HepG2 (cell line): ENCODE measurements around the gene LRRC45. TPM values are rescaled to one million over a fixed set of nuclear protein-coding genes. Genes with fewer than 3 reads are reported as not detected.
A peak's percentile ranks its signal among the peaks of the same experiment; 100 is the strongest.

Experiments used
- CHCHD3 ChIP-seq: sonication (generic); formaldehyde crosslinking; IDR thresholded peaks from 2 replicates; pipeline ENCODE4 v1.8.0; 2022; ENCODE audit warnings: mild to moderate bottlenecking, missing genetic modification reagents, moderate library complexity
- CREB1 ChIP-seq, 2 experiments: fragments of 450-650 bp in 1 of 2; IDR thresholded peaks; 2 replicates each; pipeline ENCODE4 v1.6.1; 2016 to 2017; ENCODE audit warnings: control low read depth in 1 of 2, mild to moderate bottlenecking in 1 of 2, missing compliant biosample characterization in 1 of 2, missing genetic modification characterization in 1 of 2
- EHMT2 ChIP-seq: fragments of 200-600 bp; sonication (generic); IDR thresholded peaks from 2 replicates; pipeline ENCODE4 v1.7.0; 2017; ENCODE audit warnings: antibody characterized with exemption, low read depth, low read length, borderline replicate concordance
- FIP1L1 ChIP-seq: fragments of 200-400 bp; formaldehyde crosslinking; IDR thresholded peaks from 2 replicates; pipeline ENCODE4 v1.6.1; 2018; ENCODE audit warnings: low read depth, mild to moderate bottlenecking, low read length, moderate library complexity, borderline replicate concordance; ENCODE audit not compliant: insufficient read depth
- HDAC1 ChIP-seq: sonication (generic); formaldehyde crosslinking; IDR thresholded peaks from 2 replicates; pipeline ENCODE4 v1.5.1; 2020; ENCODE audit warnings: mild to moderate bottlenecking, missing genetic modification reagents
- HIVEP1 ChIP-seq: sonication (generic); formaldehyde crosslinking; IDR thresholded peaks from 2 replicates; pipeline ENCODE4 v1.4.0; 2020; ENCODE audit warnings: mild to moderate bottlenecking, missing genetic modification reagents
- RARG ChIP-seq: sonication (generic); formaldehyde crosslinking; IDR thresholded peaks from 2 replicates; pipeline ENCODE4 v1.4.0; 2020; ENCODE audit warnings: low read depth, mild to moderate bottlenecking, missing genetic modification reagents
- SOX6 ChIP-seq, 2 experiments: fragments of 450-650 bp in 1 of 2; sonication (generic) in 1 of 2; formaldehyde crosslinking in 1 of 2; IDR thresholded peaks; 2 replicates each; pipeline versions ENCODE4 v1.4.0 to v1.6.1; 2017 to 2020; ENCODE audit warnings: antibody characterized with exemption in 1 of 2, mild to moderate bottlenecking in 1 of 2, missing genetic modification reagents in 1 of 2
- STAT5B ChIP-seq: sonication (generic); formaldehyde crosslinking; IDR thresholded peaks from 2 replicates; pipeline ENCODE4 v1.4.0; 2020; ENCODE audit warnings: missing genetic modification reagents
- ZBTB7B ChIP-seq: sonication (generic); formaldehyde crosslinking; IDR thresholded peaks from 2 replicates; pipeline ENCODE4 v1.4.0; 2020; ENCODE audit warnings: missing genetic modification reagents
- ZBTB8A ChIP-seq: sonication (generic); formaldehyde crosslinking; IDR thresholded peaks from 2 replicates; pipeline ENCODE4 v1.4.0; 2020; ENCODE audit warnings: mild to moderate bottlenecking, low read depth, missing genetic modification reagents, borderline replicate concordance
- ZFP90 ChIP-seq: sonication (generic); formaldehyde crosslinking; IDR thresholded peaks from 2 replicates; pipeline ENCODE4 v1.8.0; 2022; ENCODE audit warnings: missing genetic modification reagents, mild to moderate bottlenecking, inconsistent platforms, borderline replicate concordance
- ZNF12 ChIP-seq: sonication (generic); formaldehyde crosslinking; IDR thresholded peaks from 2 replicates; pipeline ENCODE4 v1.5.0; 2020; ENCODE audit warnings: missing genetic modification reagents
- ZNF121 ChIP-seq: sonication (generic); formaldehyde crosslinking; IDR thresholded peaks from 2 replicates; pipeline ENCODE4 v1.5.0; 2020; ENCODE audit warnings: mild to moderate bottlenecking, missing genetic modification reagents
- ZNF124 ChIP-seq: sonication (generic); formaldehyde crosslinking; IDR thresholded peaks from 2 replicates; pipeline ENCODE4 v1.4.0; 2020; ENCODE audit warnings: missing genetic modification reagents
- ZNF260 ChIP-seq: sonication (generic); formaldehyde crosslinking; IDR thresholded peaks from 2 replicates; pipeline ENCODE4 v1.4.0; 2020; ENCODE audit warnings: missing genetic modification reagents, low read depth, mild to moderate bottlenecking, borderline replicate concordance
- ZNF446 ChIP-seq: sonication (generic); formaldehyde crosslinking; IDR thresholded peaks from 2 replicates; pipeline ENCODE4 v1.5.0; 2020; ENCODE audit warnings: mild to moderate bottlenecking, missing genetic modification reagents
- ZNF737 ChIP-seq: sonication (generic); formaldehyde crosslinking; IDR thresholded peaks from 2 replicates; pipeline ENCODE4 v1.5.0; 2020; ENCODE audit warnings: missing genetic modification reagents, mild to moderate bottlenecking, borderline replicate concordance
- polyA plus RNA-seq, 8 experiments: library from polyadenylated mRNA; depleted of rRNA in 3 of 8; stranded (reverse) in 7 of 8; unstranded in 1 of 8; fragments of >200 nt; fragmentation: Illumina TruSeq in 4 of 8; extraction: Trizol in 4 of 8; gene quantifications; 2 replicates each; pipeline versions ENCODE4 v1.2.1 to v1.2.3, GENCODE V29; 2011 to 2016; ENCODE audit warnings: low read depth in 4 of 8, missing spikeins in 1 of 8, mixed read lengths in 1 of 8; ENCODE audit not compliant: insufficient read depth in 1 of 8
- total RNA-seq, 5 experiments: library from RNA; depleted of rRNA; stranded (reverse); fragments of >200 nt; fragmentation: Illumina TruSeq; extraction: Trizol; gene quantifications; 2 replicates each; pipeline ENCODE4 v1.2.3, GENCODE V29; 2016; ENCODE audit warnings: low read depth in 1 of 5
- TF ChIP-seq, protein P1 (sequence below): sonication (generic); formaldehyde crosslinking; IDR thresholded peaks from 2 replicates; pipeline ENCODE4 v1.4.0; 2020; ENCODE audit warnings: mild to moderate bottlenecking, missing genetic modification reagents, borderline replicate concordance
- TF ChIP-seq, protein P2 (sequence below): sonication (generic); formaldehyde crosslinking; IDR thresholded peaks from 2 replicates; pipeline ENCODE4 v1.4.0; 2020; ENCODE audit warnings: mild to moderate bottlenecking, missing genetic modification reagents
- TF ChIP-seq, protein P3 (sequence below): sonication (generic); formaldehyde crosslinking; IDR thresholded peaks from 2 replicates; pipeline ENCODE4 v1.5.0; 2020; ENCODE audit warnings: missing genetic modification reagents, mild to moderate bottlenecking, borderline replicate concordance

LRRC45 gene
- total and polyA plus RNA-seq, 2 of the 13 experiments (the other 11 are each of a cell fraction or from before 2014, with no cell fraction given): 11.6 to 48.1 TPM

DNA sequence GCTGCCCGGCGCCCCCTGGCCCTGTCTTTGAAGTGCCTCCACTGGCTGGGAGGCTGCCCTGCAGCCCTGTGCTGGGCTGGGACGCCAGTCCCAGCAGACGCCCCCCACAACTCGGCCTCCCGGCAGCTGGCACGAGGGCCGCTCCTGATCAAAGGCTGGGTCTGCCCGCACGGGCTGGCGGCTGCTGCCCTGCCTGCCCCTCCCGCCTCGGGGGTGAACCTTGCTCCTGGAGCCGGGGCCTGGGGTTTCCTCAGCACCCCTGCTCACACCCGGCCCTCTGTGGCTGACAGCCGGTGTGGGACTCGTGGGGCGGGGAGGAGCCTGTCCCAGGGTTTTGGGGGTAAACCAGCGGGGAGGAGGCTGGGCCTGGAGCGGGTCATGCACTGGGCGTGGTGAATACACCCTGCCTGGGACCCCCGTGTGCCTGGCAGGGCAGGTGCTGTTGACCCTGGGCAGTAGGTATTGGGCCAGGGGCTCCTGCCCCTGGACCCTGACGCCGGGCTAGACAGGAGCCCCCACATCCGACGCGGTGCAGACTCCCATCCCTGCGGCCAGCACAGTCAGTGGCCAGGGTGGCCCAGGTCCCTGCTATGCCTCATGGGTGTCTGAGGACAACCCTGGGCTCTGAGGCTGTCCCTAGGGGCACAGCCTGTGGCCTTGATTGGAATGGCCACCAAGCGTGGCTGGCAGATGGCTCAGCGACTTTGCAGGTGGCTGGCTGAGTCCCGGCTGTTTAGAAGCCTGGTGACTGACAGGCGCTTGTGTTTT lies 22.1 kb upstream of the LRRC45 start (continued):
- TF ChIP-seq, protein P1, sequence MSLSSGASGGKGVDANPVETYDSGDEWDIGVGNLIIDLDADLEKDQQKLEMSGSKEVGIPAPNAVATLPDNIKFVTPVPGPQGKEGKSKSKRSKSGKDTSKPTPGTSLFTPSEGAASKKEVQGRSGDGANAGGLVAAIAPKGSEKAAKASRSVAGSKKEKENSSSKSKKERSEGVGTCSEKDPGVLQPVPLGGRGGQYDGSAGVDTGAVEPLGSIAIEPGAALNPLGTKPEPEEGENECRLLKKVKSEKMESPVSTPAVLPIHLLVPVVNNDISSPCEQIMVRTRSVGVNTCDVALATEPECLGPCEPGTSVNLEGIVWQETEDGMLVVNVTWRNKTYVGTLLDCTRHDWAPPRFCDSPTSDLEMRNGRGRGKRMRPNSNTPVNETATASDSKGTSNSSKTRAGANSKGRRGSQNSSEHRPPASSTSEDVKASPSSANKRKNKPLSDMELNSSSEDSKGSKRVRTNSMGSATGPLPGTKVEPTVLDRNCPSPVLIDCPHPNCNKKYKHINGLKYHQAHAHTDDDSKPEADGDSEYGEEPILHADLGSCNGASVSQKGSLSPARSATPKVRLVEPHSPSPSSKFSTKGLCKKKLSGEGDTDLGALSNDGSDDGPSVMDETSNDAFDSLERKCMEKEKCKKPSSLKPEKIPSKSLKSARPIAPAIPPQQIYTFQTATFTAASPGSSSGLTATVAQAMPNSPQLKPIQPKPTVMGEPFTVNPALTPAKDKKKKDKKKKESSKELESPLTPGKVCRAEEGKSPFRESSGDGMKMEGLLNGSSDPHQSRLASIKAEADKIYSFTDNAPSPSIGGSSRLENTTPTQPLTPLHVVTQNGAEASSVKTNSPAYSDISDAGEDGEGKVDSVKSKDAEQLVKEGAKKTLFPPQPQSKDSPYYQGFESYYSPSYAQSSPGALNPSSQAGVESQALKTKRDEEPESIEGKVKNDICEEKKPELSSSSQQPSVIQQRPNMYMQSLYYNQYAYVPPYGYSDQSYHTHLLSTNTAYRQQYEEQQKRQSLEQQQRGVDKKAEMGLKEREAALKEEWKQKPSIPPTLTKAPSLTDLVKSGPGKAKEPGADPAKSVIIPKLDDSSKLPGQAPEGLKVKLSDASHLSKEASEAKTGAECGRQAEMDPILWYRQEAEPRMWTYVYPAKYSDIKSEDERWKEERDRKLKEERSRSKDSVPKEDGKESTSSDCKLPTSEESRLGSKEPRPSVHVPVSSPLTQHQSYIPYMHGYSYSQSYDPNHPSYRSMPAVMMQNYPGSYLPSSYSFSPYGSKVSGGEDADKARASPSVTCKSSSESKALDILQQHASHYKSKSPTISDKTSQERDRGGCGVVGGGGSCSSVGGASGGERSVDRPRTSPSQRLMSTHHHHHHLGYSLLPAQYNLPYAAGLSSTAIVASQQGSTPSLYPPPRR (CRISPR knock-in tag): peak; percentile 91
- TF ChIP-seq, protein P2, sequence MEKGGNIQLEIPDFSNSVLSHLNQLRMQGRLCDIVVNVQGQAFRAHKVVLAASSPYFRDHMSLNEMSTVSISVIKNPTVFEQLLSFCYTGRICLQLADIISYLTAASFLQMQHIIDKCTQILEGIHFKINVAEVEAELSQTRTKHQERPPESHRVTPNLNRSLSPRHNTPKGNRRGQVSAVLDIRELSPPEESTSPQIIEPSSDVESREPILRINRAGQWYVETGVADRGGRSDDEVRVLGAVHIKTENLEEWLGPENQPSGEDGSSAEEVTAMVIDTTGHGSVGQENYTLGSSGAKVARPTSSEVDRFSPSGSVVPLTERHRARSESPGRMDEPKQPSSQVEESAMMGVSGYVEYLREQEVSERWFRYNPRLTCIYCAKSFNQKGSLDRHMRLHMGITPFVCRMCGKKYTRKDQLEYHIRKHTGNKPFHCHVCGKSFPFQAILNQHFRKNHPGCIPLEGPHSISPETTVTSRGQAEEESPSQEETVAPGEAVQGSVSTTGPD (CRISPR knock-in tag): peak; percentile 66
- TF ChIP-seq EHMT2 (no peak), STAT5B (0 out of 2 replicates have a peak, but pooled peaks have one; percentile 45), ZNF124 (peak; percentile 62; the same call in 1 of the 2 replicates), ZFP90 (CRISPR knock-in tag) (peak; percentile 40; the same call in 1 of the 2 replicates), ZBTB8A (no peak; the same call in 1 of the 2 replicates), ZNF737 (CRISPR knock-in tag) (peak; percentile 84; the same call in 1 of the 2 replicates), CHCHD3 (CRISPR knock-in tag) (no peak), RARG (CRISPR knock-in tag) (no peak), HIVEP1 (peak; percentile 99), ZNF260 (CRISPR knock-in tag) (no peak), ZNF446 (CRISPR knock-in tag) (peak; percentile 81; the same call in 1 of the 2 replicates), HDAC1 (peak; percentile 95), SOX6 (IDR thresholded peaks at IDR 0.05) (no peak), SOX6 (CRISPR knock-in tag; IDR thresholded peaks at IDR 0.05) (peak; percentile 92), ZNF121 (CRISPR knock-in tag) (peak; percentile 80; the same call in 1 of the 2 replicates), ZBTB7B (CRISPR knock-in tag) (peak; percentile 99), CREB1 (IDR thresholded peaks at IDR 0.05) (no peak), CREB1 (CRISPR knock-in tag; IDR thresholded peaks at IDR 0.05) (no peak), FIP1L1 (peak; percentile 90; the same call in 1 of the 2 replicates), ZNF12 (CRISPR knock-in tag) (peak; percentile 67; the same call in 1 of the 2 replicates)
- TF ChIP-seq, protein P3, sequence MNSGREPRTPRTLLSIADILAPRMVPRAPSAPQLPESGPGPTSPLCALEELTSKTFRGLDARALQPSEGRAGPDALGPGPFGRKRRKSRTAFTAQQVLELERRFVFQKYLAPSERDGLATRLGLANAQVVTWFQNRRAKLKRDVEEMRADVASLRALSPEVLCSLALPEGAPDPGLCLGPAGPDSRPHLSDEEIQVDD (CRISPR knock-in tag): no peak
